GM12874 (cell line): ENCODE data around the gene ZSWIM3.

ENCODE experiments used
- CTCF ChIP-seq: IDR thresholded peaks from 2 replicates; pipeline ENCODE4 v1.5.1; 2011; ENCODE audit warnings: low read depth, mild to moderate bottlenecking, control low read depth, low read length, moderate library complexity; ENCODE audit not compliant: insufficient read depth

ZSWIM3 gene

GRCh38 chr20:45882469-45883099 is 25.2 kb downstream of the ZSWIM3 start:
- TF ChIP-seq CTCF: no peak

- no peak for TF ChIP-seq CTCF
Observed at GRCh38 chr20:45883100-45883469, 25.7 kb downstream of the ZSWIM3 start.

- no peak for TF ChIP-seq CTCF
Observed at GRCh38 chr20:45886590-45887345, 29.4 kb downstream of the ZSWIM3 start.

GRCh38 chr20:45887346-45887715 is 29.9 kb downstream of the ZSWIM3 start, which contains the start of gene SPATA25:
Gene SPATA25 (minus strand): TSS chr20:45887622. CDS start chr20:45887590, 32 bp downstream.
- TF ChIP-seq CTCF: no peak

GRCh38 chr20:45888681-45889080 is 31.3 kb downstream of the ZSWIM3 start:
- no peak for TF ChIP-seq CTCF

- TF ChIP-seq CTCF: peak; percentile 48; the same call in 1 of the 2 replicates
Observed at GRCh38 chr20:45890077-45890984, 32.9 kb downstream of the ZSWIM3 start.
